PC-3 (cell line): ENCODE data around the gene TARS2.

ENCODE experiments used
- EZH2 ChIP-seq: fragments of 300-600 bp; sonication (generic); IDR thresholded peaks from one replicate; pipeline ENCODE4 v1.6.1; 2017; ENCODE audit warnings: antibody characterized with exemption, mild to moderate bottlenecking, low read length; ENCODE audit not compliant: unreplicated experiment
- EZH2phosphoT487 ChIP-seq: fragments of 300-600 bp; sonication (generic); IDR thresholded peaks from 2 replicates; pipeline ENCODE4 v1.6.1; 2018; ENCODE audit warnings: mild to moderate bottlenecking, antibody characterized with exemption, low read length, borderline replicate concordance
- TF ChIP-seq, protein P1 (sequence below): fragments of 300-600 bp; sonication (generic); conservative IDR thresholded peaks from 2 replicates; pipeline ENCODE4 v1.5.1; 2017; ENCODE audit warnings: antibody characterized with exemption, low read depth, mild to moderate bottlenecking, low read length

DNA sequence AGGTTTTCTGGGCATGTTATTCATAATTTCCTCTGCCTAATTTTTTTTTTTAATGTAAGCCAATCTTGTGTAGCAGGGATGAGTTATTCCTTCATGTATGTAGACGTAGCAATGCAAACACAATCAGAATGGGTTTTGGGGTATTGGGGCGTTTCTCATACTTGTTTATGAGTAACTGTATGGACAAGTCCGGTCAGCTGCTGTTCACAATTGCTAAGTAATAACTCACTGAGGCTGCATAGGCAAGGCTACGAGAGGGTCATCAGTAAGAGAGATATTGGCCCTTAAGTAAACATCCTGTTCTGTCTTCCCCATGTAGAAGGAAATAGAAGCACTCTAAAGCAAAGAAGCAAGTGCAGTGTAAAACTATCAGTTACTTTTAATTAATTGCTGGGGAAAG, 9.5 kb upstream of the TARS2 start:
- TF ChIP-seq, protein P1, sequence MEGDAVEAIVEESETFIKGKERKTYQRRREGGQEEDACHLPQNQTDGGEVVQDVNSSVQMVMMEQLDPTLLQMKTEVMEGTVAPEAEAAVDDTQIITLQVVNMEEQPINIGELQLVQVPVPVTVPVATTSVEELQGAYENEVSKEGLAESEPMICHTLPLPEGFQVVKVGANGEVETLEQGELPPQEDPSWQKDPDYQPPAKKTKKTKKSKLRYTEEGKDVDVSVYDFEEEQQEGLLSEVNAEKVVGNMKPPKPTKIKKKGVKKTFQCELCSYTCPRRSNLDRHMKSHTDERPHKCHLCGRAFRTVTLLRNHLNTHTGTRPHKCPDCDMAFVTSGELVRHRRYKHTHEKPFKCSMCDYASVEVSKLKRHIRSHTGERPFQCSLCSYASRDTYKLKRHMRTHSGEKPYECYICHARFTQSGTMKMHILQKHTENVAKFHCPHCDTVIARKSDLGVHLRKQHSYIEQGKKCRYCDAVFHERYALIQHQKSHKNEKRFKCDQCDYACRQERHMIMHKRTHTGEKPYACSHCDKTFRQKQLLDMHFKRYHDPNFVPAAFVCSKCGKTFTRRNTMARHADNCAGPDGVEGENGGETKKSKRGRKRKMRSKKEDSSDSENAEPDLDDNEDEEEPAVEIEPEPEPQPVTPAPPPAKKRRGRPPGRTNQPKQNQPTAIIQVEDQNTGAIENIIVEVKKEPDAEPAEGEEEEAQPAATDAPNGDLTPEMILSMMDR = no peak
- TF ChIP-seq EZH2phosphoT487 (no peak), EZH2 (no peak)
